ENCODE measurements around the gene DNM3. TPM values are rescaled to one million over a fixed set of nuclear protein-coding genes. Genes with fewer than 3 reads are reported as not detected.

DNM3 gene
- polyA plus RNA-seq, 1 of the 3 experiments (the other 2 are of a cell fraction): 0.43 TPM

- TF ChIP-seq REST (IDR thresholded peaks at IDR 0.05; ENCODE audit: low read depth, low read length): no peak
- Histone ChIP-seq H3K4me2 (no peak overlapping the region), H3F3A (replicated peaks; ENCODE audit: insufficient read depth) (no peaks in the 10 kb centered on the region), H3K9me3 (no peaks in the 10 kb centered on the region), H3K27ac (ENCODE audit: low read depth in 2 of 2, low read length in 1 of 2) (no peak overlapping the region), H3K9ac (no peak overlapping the region), H3K4me3 (ENCODE audit: low read depth in 2 of 2, low read length in 1 of 2) (no peak overlapping the region), H3K36me3 (replicated peaks in 1 of 2; ENCODE audit: control insufficient read depth in 1 of 2, insufficient read depth in 2 of 2, low read length in 1 of 2) (no peaks in the 10 kb centered on the region), H4K20me1 (ENCODE audit: insufficient read depth) (no peaks in the 10 kb centered on the region), H3K9me2 (no peaks in the 10 kb centered on the region), H2AFZ (ENCODE audit: low read depth) (no peak overlapping the region), H3K27me3 (ENCODE audit: insufficient read depth) (no peaks in the 10 kb centered on the region), H3K79me2 (ENCODE audit: insufficient read depth) (no peaks in the 10 kb centered on the region), H3K4me1 (ENCODE audit: control insufficient read depth in 1 of 2, insufficient read depth in 2 of 2, low read depth in 1 of 2, low read length in 1 of 2) (peaks cover 0 to 2% of the 10 kb centered on the region in 2 experiments; a peak in 1 of 4 replicates)
- DNase-seq: no peak
- WGBS (ENCODE audit: low lambda C conversion rate): 87% methylated on average over 2 of the region's 2 CpGs
- ChIA-PET CTCF (interaction anchor here (0.7 kb wide), 1 partner anchor 313 kb away, joined by 3 read pairs; no protein-coding TSS in a partner anchor), POLR2A (no interaction called here)
Measured at GRCh38 chr1:172086137-172086536, 244.8 kb downstream of the DNM3 start.

GRCh38 chr1:172088256-172088655, 247.0 kb downstream of the DNM3 start:
- H3K9me3 ChIP-seq: no peaks in the 10 kb centered on the region
- no peak overlapping the region for H3K9ac ChIP-seq
- ChIA-PET CTCF (no interaction called here), POLR2A (no interaction called here)
- 44% methylated on average over 1 of the region's 1 CpG for WGBS (ENCODE audit: low lambda C conversion rate)
- no peaks in the 10 kb centered on the region; a peak in 1 of 4 replicates for H3K4me1 ChIP-seq (ENCODE audit: control insufficient read depth in 1 of 2, insufficient read depth in 2 of 2, low read depth in 1 of 2, low read length in 1 of 2)
- no peaks in the 10 kb centered on the region for H3K27me3 ChIP-seq (ENCODE audit: insufficient read depth)
- H3K27ac ChIP-seq (ENCODE audit: low read depth in 2 of 2, low read length in 1 of 2): no peak overlapping the region; a peak in 1 of 4 replicates
- H3F3A ChIP-seq (replicated peaks; ENCODE audit: insufficient read depth): no peaks in the 10 kb centered on the region
- DNase-seq: no peak
- H2AFZ ChIP-seq (ENCODE audit: low read depth): no peak overlapping the region
- H3K79me2 ChIP-seq (ENCODE audit: insufficient read depth): no peaks in the 10 kb centered on the region
- H4K20me1 ChIP-seq (ENCODE audit: insufficient read depth): no peaks in the 10 kb centered on the region
- H3K9me2 ChIP-seq: no peaks in the 10 kb centered on the region
- TF ChIP-seq YY1 (IDR thresholded peaks at IDR 0.05; ENCODE audit: low read depth) (no peak), IRF3 (IDR thresholded peaks at IDR 0.05; ENCODE audit: low read depth, low read length) (no peak), TCF12 (IDR thresholded peaks at IDR 0.05) (no peak), FOXM1 (IDR thresholded peaks at IDR 0.05; ENCODE audit: low read depth) (no peak), NFIC (IDR thresholded peaks at IDR 0.05; ENCODE audit: borderline replicate concordance) (no peak), MEF2A (IDR thresholded peaks at IDR 0.05; ENCODE audit: borderline replicate concordance, low read depth) (no peak), ELF1 (IDR thresholded peaks at IDR 0.05) (no peak), JUND (IDR thresholded peaks at IDR 0.05) (no peak), CTCF (IDR thresholded peaks at IDR 0.05) (no peak), RXRA (IDR thresholded peaks at IDR 0.05; ENCODE audit: borderline replicate concordance, low read depth) (no peak), USF1 (IDR thresholded peaks at IDR 0.05; ENCODE audit: borderline replicate concordance, low read depth) (no peak), ZBTB33 (IDR thresholded peaks at IDR 0.05; ENCODE audit: borderline replicate concordance, low read depth) (no peak), FOXJ3 (CRISPR knock-in tag; IDR thresholded peaks at IDR 0.05) (no peak), RFX5 (IDR thresholded peaks at IDR 0.05; ENCODE audit: low read length) (no peak)
- TF ChIP-seq, protein P1, sequence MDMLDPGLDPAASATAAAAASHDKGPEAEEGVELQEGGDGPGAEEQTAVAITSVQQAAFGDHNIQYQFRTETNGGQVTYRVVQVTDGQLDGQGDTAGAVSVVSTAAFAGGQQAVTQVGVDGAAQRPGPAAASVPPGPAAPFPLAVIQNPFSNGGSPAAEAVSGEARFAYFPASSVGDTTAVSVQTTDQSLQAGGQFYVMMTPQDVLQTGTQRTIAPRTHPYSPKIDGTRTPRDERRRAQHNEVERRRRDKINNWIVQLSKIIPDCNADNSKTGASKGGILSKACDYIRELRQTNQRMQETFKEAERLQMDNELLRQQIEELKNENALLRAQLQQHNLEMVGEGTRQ (IDR thresholded peaks at IDR 0.05; ENCODE audit: borderline replicate concordance, low read depth, low read length): no peak
- H3K4me3 ChIP-seq (ENCODE audit: low read depth in 2 of 2, low read length in 1 of 2): no peak overlapping the region
- no peak overlapping the region for H3K4me2 ChIP-seq
- H3K36me3 ChIP-seq (replicated peaks in 1 of 2; ENCODE audit: control insufficient read depth in 1 of 2, insufficient read depth in 2 of 2, low read length in 1 of 2): no peaks in the 10 kb centered on the region
